ENCODE results near the gene DNAJC16. TPM values are rescaled to one million over a fixed set of nuclear protein-coding genes. Genes with fewer than 3 reads are reported as not detected.
"Not testable (repeated sequence)": the region's sequence is repeated elsewhere in the genome, so short reads cannot be mapped to it uniquely, and the experiment has no call there.

The DNAJC16 gene
- total RNA-seq, 1 experiment from 2014 or later = 15.7 TPM

- peaks cover 2% of the 10 kb centered on the region; the same call in 1 of the 2 replicates for H3K36me3 ChIP-seq (replicated peaks; ENCODE audit: control insufficient read depth, insufficient read depth, low read length)
- H3K4me3 ChIP-seq (ENCODE audit: insufficient read depth, low read depth, low read length) = no peak overlapping the region
- DNase-seq = no peak
- H3K27me3 ChIP-seq (ENCODE audit: control insufficient read depth, insufficient read depth, low read length) = no peaks in the 10 kb centered on the region
These were observed 11.5 kb upstream of the DNAJC16 start for GRCh38 chr1:15515022-15515663.

- no peaks in the 10 kb centered on the region; the same call in 1 of the 2 replicates for H3K36me3 ChIP-seq (replicated peaks; ENCODE audit: control insufficient read depth, insufficient read depth, low read length)
- H3K27me3 ChIP-seq (ENCODE audit: control insufficient read depth, insufficient read depth, low read length) = no peaks in the 10 kb centered on the region
- DNase-seq = no peak
- no peak overlapping the region for H3K4me3 ChIP-seq (ENCODE audit: insufficient read depth, low read depth, low read length)
These were observed 7.0 kb upstream of the DNAJC16 start for GRCh38 chr1:15519625-15520024.

GRCh38 chr1:15521206-15521906, 5.3 kb upstream of the DNAJC16 start:
- not testable (repeated sequence) for H3K36me3 ChIP-seq (replicated peaks; ENCODE audit: control insufficient read depth, insufficient read depth, low read length); H3K27me3 ChIP-seq (ENCODE audit: control insufficient read depth, insufficient read depth, low read length); DNase-seq; H3K4me3 ChIP-seq (ENCODE audit: insufficient read depth, low read depth, low read length)

GRCh38 chr1:15522551-15522950, 4.1 kb upstream of the DNAJC16 start:
- no peak overlapping the region for H3K4me3 ChIP-seq (ENCODE audit: insufficient read depth, low read depth, low read length)
- no peaks in the 10 kb centered on the region for H3K27me3 ChIP-seq (ENCODE audit: control insufficient read depth, insufficient read depth, low read length)
- no peaks in the 10 kb centered on the region for H3K36me3 ChIP-seq (replicated peaks; ENCODE audit: control insufficient read depth, insufficient read depth, low read length)
- DNase-seq = no peak

DNA sequence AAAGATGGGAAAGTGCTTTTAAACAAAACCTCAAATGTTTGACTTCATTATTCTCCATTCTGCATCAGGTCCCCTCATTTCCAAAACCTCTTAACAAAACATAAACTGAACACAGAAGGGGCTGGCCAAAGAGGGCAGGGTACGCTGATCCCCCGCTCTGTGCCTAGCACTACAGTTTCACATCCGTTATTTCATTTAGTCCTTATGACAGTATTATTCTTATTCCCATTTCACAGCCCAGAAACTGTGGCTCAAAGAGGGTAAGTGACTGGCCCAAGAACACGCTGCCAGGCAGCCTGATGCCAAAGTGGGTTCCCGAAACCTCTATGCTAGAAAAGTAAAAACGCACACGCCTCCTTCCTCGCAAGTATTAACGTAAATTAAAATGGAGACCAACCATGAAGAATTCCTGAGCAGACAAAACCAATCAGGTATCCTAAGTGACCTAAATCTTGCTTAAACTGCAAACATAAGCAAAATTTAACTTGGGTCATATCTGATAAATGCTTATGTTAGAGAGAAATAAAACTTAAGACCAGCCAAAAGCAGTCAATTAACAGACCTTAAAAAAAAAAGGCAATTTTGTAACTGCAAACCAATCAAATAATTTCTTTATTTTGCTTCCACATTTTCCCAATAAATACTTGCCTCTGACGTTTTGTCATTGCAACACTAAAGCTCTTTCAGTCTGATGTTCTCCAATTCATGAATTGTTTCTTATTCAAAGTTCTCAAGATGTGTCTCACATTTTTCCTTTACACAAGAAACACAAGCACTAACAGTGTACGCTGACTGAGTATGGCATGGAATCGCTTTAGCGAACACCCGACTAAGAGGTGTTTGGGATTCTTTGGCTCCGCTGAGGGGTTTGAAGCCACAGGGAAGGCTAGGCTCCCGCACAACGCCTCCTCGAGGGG, 3.3 kb upstream of the DNAJC16 start:
- H3K27me3 ChIP-seq (ENCODE audit: control insufficient read depth, insufficient read depth, low read length) = no peaks in the 10 kb centered on the region
- peak overlapping the region; percentile 54 for H3K4me3 ChIP-seq (ENCODE audit: insufficient read depth, low read depth, low read length)
- DNase-seq = no peak
- H3K36me3 ChIP-seq (replicated peaks; ENCODE audit: control insufficient read depth, insufficient read depth, low read length) = no peaks in the 10 kb centered on the region

DNA sequence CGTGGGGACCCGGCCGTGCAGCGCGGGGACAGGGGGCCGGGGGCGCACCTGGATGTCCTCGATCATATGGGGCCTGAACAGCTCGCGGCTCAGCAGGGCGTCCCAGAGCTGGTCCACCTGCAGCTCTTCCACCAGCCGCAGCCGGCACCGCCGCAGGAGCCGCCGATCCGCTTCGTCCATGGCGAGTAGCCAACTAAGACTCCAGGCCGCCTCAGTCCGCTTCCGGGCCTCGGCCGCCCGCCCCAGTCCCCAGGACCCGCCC, 2.7 kb upstream of the DNAJC16 start, which contains the start of gene CASP9:
CASP9 (minus strand) TSS at position 195 of the 262 bp plus-strand sequence; CDS start at position 180, 15 bp downstream.
- no peak for DNase-seq
- no peaks in the 10 kb centered on the region for H3K36me3 ChIP-seq (replicated peaks; ENCODE audit: control insufficient read depth, insufficient read depth, low read length)
- H3K4me3 ChIP-seq (ENCODE audit: insufficient read depth, low read depth, low read length) = peak within 1 kb of the TSS; percentile 77
- H3K27me3 ChIP-seq (ENCODE audit: control insufficient read depth, insufficient read depth, low read length) = no peaks in the 10 kb centered on the region

DNA sequence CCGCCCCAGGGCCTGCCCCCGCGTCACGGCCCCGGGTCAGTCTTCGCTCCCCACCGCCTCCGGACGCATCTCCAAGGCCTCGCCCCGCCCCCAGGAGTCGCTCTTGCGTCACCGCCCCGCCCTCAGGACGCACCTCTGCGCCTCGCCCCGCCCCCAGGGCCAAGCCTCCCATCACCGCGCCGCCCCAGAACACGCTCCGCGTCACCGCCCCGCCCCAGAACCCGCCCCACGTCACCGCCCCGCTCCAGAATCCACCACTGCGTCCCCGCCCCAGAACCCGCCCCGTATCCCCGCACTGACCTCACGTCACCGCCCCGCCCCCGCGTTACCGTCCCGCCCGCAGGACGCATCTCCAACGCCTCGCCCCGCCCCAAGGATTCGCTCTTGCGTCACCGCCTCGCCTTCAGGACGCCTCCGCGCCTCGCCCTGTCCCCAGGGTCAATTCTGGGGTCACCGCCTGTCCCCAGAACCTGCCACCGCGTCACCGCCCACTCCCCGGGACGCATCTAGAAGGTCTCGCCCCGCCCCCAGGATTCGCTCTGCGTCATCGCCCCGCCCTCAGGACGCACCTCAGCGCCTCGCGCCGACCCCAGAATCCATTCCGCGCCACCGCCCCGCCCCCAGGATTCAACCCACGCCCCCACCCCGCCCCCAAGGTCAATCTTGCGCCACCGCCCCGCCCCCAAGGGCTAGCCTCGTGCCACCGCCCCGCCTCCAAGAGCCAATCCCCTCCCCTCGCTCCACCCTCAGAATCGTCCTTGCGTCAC, 2.2 kb upstream of the DNAJC16 start:
- peak; percentile 99 for DNase-seq
- Histone ChIP-seq H3K36me3 (replicated peaks; ENCODE audit: control insufficient read depth, insufficient read depth, low read length) (no peaks in the 10 kb centered on the region), H3K27me3 (ENCODE audit: control insufficient read depth, insufficient read depth, low read length) (no peaks in the 10 kb centered on the region), H3K4me3 (ENCODE audit: insufficient read depth, low read depth, low read length) (peak overlapping the region; percentile 77)

DNA sequence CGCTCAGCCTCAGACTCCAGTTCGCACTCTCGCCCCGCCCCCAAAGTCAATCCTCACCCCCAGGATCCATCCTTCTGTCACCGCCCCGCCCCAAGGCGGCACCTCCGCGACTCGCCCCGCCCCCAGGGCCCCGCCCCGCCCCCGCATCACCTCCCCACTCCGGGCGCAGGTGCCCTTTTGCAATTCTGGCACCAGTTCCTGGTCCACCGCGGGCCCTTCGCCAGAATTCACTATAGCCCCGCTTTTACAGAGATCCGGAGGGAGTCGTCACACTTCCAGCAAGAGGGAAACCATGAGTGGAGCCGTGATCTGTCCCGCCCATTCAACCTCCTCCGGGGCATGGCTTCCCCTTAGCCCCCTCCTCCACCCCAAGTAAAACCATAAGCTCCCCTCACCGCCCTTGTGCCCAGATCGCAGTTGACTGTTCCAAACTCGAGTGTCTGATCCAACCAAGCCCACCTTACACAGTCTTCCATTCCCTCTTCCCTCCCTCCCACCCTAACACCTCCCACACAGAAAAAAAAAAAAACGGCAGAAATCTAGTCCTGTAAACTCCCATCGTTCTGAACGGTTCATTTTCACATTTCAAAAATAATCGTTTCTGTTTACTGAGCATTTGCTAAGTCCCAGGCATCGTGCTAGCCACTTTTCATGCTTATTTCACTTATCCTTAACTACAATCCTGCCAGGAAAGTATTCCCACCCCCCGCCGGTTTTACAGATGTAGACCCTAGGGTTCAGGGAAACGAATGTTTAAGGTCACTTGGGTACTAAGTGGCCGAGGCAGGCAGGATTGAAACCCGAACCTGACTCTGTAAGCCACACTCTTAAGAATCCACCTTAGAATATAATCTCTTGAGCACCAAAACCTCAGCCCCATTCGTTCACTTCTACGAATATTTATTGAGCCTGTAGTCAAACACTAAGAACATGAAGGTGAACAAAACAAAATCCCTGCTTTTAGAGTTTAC, 1.3 kb upstream of the DNAJC16 start:
- Histone ChIP-seq H3K27me3 (ENCODE audit: control insufficient read depth, insufficient read depth, low read length) (no peaks in the 10 kb centered on the region), H3K4me3 (ENCODE audit: insufficient read depth, low read depth, low read length) (peak overlapping the region; percentile 53), H3K36me3 (replicated peaks; ENCODE audit: control insufficient read depth, insufficient read depth, low read length) (0 out of 2 replicates have a peak, but pooled peaks cover under 1% of the 10 kb centered on the region)
- DNase-seq = no peak

DNA sequence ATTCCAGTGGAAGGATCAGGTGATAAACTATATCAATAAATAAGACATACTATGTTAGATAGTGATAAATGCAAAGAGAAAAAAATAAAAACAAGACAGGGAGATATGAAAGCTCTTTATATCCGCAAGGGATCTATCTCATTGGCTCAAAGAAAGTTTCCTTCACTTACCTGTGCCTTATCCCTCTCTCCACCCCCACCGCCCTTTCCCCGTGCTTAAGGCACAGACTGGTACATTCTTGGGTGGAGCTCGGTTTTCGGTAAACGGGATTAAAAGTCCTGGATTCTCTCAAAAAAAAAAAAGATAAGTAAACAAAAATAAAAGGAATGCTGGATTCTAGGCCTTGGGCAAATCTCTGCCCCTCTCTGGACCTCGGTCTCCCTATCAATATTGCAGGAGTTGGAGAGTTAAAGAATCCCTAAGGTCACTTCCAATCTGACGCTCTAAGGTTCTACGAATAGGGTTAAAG, 593 bp upstream of the DNAJC16 start:
- DNase-seq = no peak
- H3K4me3 ChIP-seq (ENCODE audit: insufficient read depth, low read depth, low read length) = peak overlapping the region; percentile 1; the same call in 1 of the 2 replicates
- peaks cover 1% of the 10 kb centered on the region; the same call in 1 of the 2 replicates for H3K36me3 ChIP-seq (replicated peaks; ENCODE audit: control insufficient read depth, insufficient read depth, low read length)
- no peaks in the 10 kb centered on the region for H3K27me3 ChIP-seq (ENCODE audit: control insufficient read depth, insufficient read depth, low read length)

DNA sequence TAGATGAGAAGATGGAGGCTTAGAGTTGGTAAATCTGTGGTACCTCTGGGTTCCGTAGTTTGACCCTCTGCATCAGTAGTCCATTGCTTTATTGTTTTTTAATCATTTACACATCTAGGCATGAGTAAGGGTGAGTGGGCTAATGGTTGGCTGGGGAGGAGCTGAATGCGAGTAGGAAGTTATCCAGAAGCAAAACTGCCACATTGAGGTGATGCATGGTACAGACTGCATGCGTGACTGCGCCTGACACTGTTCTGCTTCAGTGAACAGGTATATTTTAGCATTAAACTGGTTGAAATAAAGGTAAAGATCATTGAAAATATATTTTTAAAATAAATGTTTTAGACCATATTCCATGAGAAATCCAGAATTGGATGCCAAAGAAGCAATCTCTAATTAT, 4.4 kb downstream of the DNAJC16 start:
- H3K4me3 ChIP-seq (ENCODE audit: insufficient read depth, low read depth, low read length) = no peak overlapping the region
- H3K27me3 ChIP-seq (ENCODE audit: control insufficient read depth, insufficient read depth, low read length) = no peaks in the 10 kb centered on the region
- peaks cover 1% of the 10 kb centered on the region for H3K36me3 ChIP-seq (replicated peaks; ENCODE audit: control insufficient read depth, insufficient read depth, low read length)
- no peak for DNase-seq

DNA sequence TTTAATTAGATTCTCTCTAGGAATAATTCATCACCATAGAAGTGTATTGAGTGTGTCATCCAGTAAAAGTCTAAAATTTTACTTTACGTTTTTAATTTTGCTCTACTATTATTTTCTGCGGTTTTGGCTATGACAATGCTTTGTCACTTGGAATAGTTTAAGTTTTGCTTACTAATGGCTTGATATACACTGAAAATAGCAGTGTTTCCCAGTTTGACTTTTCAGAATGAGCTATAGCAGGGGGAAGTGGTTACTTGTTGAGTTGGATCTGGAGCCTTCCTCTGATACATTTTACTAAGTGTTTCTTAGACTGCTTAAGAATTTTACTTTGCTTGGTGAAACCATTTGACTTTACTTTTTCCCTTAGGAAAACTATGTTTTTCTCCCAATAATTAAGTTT, 5.0 kb downstream of the DNAJC16 start:
- DNase-seq = no peak
- no peaks in the 10 kb centered on the region for H3K27me3 ChIP-seq (ENCODE audit: control insufficient read depth, insufficient read depth, low read length)
- H3K36me3 ChIP-seq (replicated peaks; ENCODE audit: control insufficient read depth, insufficient read depth, low read length) = peaks cover 3% of the 10 kb centered on the region
- H3K4me3 ChIP-seq (ENCODE audit: insufficient read depth, low read depth, low read length) = no peak overlapping the region

DNA sequence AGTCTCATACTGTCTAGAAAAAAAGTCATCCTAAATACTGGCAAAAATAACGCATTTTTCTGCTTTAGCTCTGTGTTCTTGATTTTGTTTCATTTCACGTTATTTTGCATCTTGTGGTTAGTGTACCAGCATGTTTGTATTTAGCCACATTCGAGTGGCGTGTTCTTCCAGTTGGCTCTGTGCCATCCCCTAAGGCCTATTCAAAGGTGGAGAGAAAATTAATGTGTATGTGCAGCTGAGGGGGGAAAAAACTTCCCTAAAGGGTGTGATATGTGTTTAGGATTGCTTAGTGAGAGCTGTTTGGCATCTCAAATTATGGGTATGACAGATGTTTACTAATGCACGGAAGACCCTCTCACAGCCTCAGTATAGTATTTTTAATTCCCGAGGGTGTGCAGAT, 12.1 kb downstream of the DNAJC16 start:
- no peak overlapping the region for H3K4me3 ChIP-seq (ENCODE audit: insufficient read depth, low read depth, low read length)
- no peak for DNase-seq
- H3K27me3 ChIP-seq (ENCODE audit: control insufficient read depth, insufficient read depth, low read length) = no peaks in the 10 kb centered on the region
- H3K36me3 ChIP-seq (replicated peaks; ENCODE audit: control insufficient read depth, insufficient read depth, low read length) = peaks cover 10% of the 10 kb centered on the region

DNA sequence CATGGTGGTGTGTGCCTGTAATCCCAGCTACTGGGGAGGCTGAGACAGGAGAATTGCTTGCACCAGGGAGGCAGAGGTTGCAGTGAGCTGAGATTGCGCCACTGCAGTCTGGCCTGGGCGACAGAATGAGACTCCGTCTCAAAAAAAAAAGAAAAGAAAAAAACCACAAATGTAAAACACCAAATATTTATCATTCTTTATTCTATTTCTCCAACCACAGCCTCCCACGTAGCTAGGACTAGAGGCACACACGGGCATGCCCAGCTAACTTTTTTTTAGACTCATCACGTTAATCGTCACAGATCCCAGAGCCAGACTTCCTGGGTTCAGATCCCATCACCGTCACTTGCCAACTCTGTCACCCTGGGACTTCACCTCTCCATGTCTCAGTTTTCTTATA, 13.5 kb downstream of the DNAJC16 start:
- no peak for DNase-seq
- H3K36me3 ChIP-seq (replicated peaks; ENCODE audit: control insufficient read depth, insufficient read depth, low read length) = peaks cover 13% of the 10 kb centered on the region
- no peak overlapping the region for H3K4me3 ChIP-seq (ENCODE audit: insufficient read depth, low read depth, low read length)
- no peaks in the 10 kb centered on the region for H3K27me3 ChIP-seq (ENCODE audit: control insufficient read depth, insufficient read depth, low read length)

Data from H7 (cell line).